Measurements from ENCODE around the gene SFXN3. TPM values are rescaled to one million over a fixed set of nuclear protein-coding genes. Genes with fewer than 3 reads are reported as not detected.

SFXN3 gene
- total RNA-seq, 1 experiment from 2014 or later = 27.5 TPM

- Mint-ChIP-seq H3K4me1 (ENCODE audit: low read depth, unreplicated experiment) (peaks cover 10% of the 10 kb centered on the region), H3K4me3 (ENCODE audit: low read depth, unreplicated experiment) (no peak overlapping the region), H3K27me3 (ENCODE audit: unreplicated experiment) (peaks cover 40% of the 10 kb centered on the region), H3K27ac (ENCODE audit: unreplicated experiment) (peak overlapping the region; percentile 66), H3K9me3 (ENCODE audit: low read depth, unreplicated experiment) (no peaks in the 10 kb centered on the region), H3K36me3 (ENCODE audit: insufficient read depth, unreplicated experiment) (no peaks in the 10 kb centered on the region)
- BruUV-seq (replicated peaks) = no TSS peak
- intact Hi-C loops (cut with micrococcal nuclease; ENCODE audit: unreplicated experiment) = loop anchor here (2.0 to 5.0 kb wide), 2 partner anchors 17 to 46 kb away; partner anchors contain the start of gene SEMA4G
- CTCF ChIA-PET = interaction anchor here (1.5 to 1.6 kb wide), 2 partner anchors 15 to 43 kb away, joined by 5 to 17 read pairs; partner anchors contain the start of gene SEMA4G
- DNase-seq = no peak
- TF ChIP-seq CTCF (IDR thresholded peaks at IDR 0.05; ENCODE audit: unreplicated experiment) = no peak
These were observed 17.6 kb upstream of the SFXN3 start for GRCh38 chr10:101013365-101013825.

DNA sequence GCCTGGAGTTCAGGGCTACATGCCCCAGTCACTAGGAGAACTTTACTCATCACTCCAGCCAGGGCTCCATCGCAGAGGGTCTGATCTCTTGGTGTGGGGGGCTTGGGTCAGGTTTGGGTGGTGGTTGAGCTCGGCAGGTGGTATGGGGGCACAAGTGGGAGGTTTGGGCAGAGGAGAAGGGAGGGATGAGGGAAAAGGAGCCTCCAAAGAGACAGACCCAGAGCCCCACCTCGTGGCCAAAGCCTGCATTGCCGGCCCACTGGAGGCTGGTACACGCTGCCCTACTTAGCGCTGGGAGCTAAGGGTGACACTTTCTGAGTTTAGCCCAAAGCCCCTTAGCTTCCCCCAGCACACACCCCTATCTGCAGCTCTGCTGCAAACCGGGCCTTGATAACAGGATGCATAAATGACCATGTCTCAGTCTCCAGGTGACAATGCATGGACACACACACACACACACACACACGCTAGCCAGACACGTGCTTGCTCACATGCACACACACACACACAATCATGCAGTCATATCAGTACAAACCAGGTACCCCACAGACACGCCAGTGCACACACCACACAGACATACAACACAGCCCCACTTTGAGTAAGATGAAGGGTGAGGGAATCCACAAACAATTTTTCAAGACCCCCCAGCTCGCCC is 16.7 kb upstream of the SFXN3 start:
- Mint-ChIP-seq H3K4me3 (ENCODE audit: low read depth, unreplicated experiment) (no peak overlapping the region), H3K9me3 (ENCODE audit: low read depth, unreplicated experiment) (no peaks in the 10 kb centered on the region), H3K36me3 (ENCODE audit: insufficient read depth, unreplicated experiment) (no peaks in the 10 kb centered on the region), H3K27me3 (ENCODE audit: unreplicated experiment) (peaks cover 50% of the 10 kb centered on the region), H3K27ac (ENCODE audit: unreplicated experiment) (no peak overlapping the region), H3K4me1 (ENCODE audit: low read depth, unreplicated experiment) (peaks cover 10% of the 10 kb centered on the region)
- DNase-seq = peak; percentile 85
- peak; percentile 76 for TF ChIP-seq CTCF (IDR thresholded peaks at IDR 0.05; ENCODE audit: unreplicated experiment)
- CTCF ChIA-PET = interaction anchor here (0.5 to 1.6 kb wide), 10 partner anchors 12 to 825 kb away, joined by 3 to 17 read pairs (median 3); partner anchors contain the start of genes LZTS2, MRPL43, PDZD7 and SEMA4G
- no TSS peak for BruUV-seq (replicated peaks)
- intact Hi-C loops (cut with micrococcal nuclease; ENCODE audit: unreplicated experiment) = loop anchor here (5.0 kb wide), 1 partner anchor 47 kb away; the partner anchor contains the start of gene SEMA4G

DNA sequence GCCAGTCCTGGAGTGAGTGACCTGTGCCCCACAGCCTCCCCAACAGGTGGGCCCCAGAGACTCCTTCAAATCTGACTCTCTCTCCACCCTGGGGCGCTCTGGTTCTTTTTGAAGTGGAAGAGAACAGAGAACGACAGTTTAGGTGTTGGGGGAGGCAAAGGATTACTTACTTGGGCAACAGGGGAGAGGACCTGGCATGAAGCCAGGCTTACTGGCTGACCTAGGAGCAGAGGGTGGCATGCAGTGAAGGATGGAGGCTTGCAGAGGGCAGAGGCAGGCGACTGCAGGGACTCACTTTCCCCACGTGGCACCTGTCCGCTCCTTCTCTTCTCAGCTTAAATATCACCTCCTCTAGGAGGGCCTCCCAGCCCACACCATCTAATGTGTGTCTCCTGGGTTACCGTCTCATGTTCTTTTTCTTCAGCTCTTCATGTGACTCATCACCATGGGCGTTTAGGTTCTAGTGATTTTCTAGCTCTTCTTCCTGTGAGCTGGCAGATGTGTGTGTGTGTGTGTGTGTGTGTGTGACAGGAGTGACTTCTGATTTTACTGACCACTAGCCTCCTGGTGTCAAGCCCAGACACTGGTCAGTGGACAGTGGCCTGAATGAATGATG is 16.0 kb upstream of the SFXN3 start:
- no peak overlapping the region for H3K4me3 Mint-ChIP-seq (ENCODE audit: low read depth, unreplicated experiment)
- peaks cover 10% of the 10 kb centered on the region for H3K4me1 Mint-ChIP-seq (ENCODE audit: low read depth, unreplicated experiment)
- no TSS peak for BruUV-seq (replicated peaks)
- H3K36me3 Mint-ChIP-seq (ENCODE audit: insufficient read depth, unreplicated experiment) = no peaks in the 10 kb centered on the region
- TF ChIP-seq CTCF (IDR thresholded peaks at IDR 0.05; ENCODE audit: unreplicated experiment) = no peak
- CTCF ChIA-PET = interaction anchor here (0.5 to 1.6 kb wide), 12 partner anchors 12 to 825 kb away, joined by 3 to 17 read pairs (median 3); partner anchors contain the start of genes LZTS2, MRPL43, PDZD7 and SEMA4G
- H3K9me3 Mint-ChIP-seq (ENCODE audit: low read depth, unreplicated experiment) = no peaks in the 10 kb centered on the region
- DNase-seq = no peak
- no peak overlapping the region for H3K27ac Mint-ChIP-seq (ENCODE audit: unreplicated experiment)
- H3K27me3 Mint-ChIP-seq (ENCODE audit: unreplicated experiment) = peaks cover 57% of the 10 kb centered on the region
- intact Hi-C loops (cut with micrococcal nuclease; ENCODE audit: unreplicated experiment) = loop anchor here (5.0 kb wide), 1 partner anchor 48 kb away; the partner anchor contains the start of gene SEMA4G

DNA sequence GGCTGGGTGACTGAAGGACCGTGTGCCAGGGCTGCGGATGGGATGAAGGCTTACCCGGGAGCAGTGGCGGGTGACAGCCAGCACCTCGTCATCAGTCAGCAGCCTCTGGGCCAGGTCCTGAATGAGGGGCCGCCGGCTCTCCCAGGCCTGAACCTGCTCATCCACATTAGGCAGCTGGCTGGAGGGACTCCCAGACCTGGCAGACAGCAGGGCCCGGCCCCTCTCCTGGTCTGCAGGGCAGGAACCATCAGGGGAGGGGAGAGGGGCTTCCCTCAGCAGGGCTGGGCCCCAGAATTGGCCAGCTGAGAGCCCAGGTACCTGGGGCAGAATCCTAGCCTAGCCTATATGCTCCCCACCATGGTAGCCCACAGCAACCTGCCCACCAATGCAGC is 15.5 kb upstream of the SFXN3 start:
- DNase-seq = no peak
- no peak for TF ChIP-seq CTCF (IDR thresholded peaks at IDR 0.05; ENCODE audit: unreplicated experiment)
- no peaks in the 10 kb centered on the region for H3K9me3 Mint-ChIP-seq (ENCODE audit: low read depth, unreplicated experiment)
- peaks cover 58% of the 10 kb centered on the region for H3K27me3 Mint-ChIP-seq (ENCODE audit: unreplicated experiment)
- H3K4me3 Mint-ChIP-seq (ENCODE audit: low read depth, unreplicated experiment) = no peak overlapping the region
- intact Hi-C loops (cut with micrococcal nuclease; ENCODE audit: unreplicated experiment) = no loop called here
- H3K36me3 Mint-ChIP-seq (ENCODE audit: insufficient read depth, unreplicated experiment) = no peaks in the 10 kb centered on the region
- CTCF ChIA-PET = interaction anchor here (0.7 kb wide), 2 partner anchors 49 to 163 kb away, joined by 3 to 4 read pairs; no protein-coding TSS in a partner anchor
- peaks cover 10% of the 10 kb centered on the region for H3K4me1 Mint-ChIP-seq (ENCODE audit: low read depth, unreplicated experiment)
- no peak overlapping the region for H3K27ac Mint-ChIP-seq (ENCODE audit: unreplicated experiment)
- BruUV-seq (replicated peaks) = no TSS peak

Data from Calu3 (cell line).